Inferior parietal cortex (tissue), 1 donor: ENCODE results near the gene LHX2.
"Not testable (repeated sequence)": the region's sequence is repeated elsewhere in the genome, so short reads cannot be mapped to it uniquely, and the experiment has no call there.

ENCODE experiments used
- DNase-seq: peaks from one replicate; pipeline ENCODE4 v3.0.0-alpha.2; 2016; ENCODE audit errors: extremely low spot score

The LHX2 gene

GRCh38 chr9:124011460-124012301 lies at the start of gene LHX2:
Gene LHX2, plus strand, starts transcription at chr9:124011768. Its CDS starts 581 bp downstream, at chr9:124012349.
- DNase-seq = no peak

GRCh38 chr9:123964761-123965160 lies 46.8 kb upstream of the LHX2 start:
- DNase-seq = no peak

- DNase-seq = no peak
Observed at GRCh38 chr9:123965801-123966686, 45.5 kb upstream of the LHX2 start.

- no peak for DNase-seq
Observed at GRCh38 chr9:123967323-123967722, 44.2 kb upstream of the LHX2 start.

GRCh38 chr9:123972618-123973017 lies 39.0 kb upstream of the LHX2 start:
- DNase-seq = no peak

GRCh38 chr9:123973590-123974223 lies 37.9 kb upstream of the LHX2 start:
- DNase-seq = no peak

- DNase-seq = no peak
Observed at GRCh38 chr9:123974471-123974870, 37.1 kb upstream of the LHX2 start.

GRCh38 chr9:123975871-123976270 lies 35.7 kb upstream of the LHX2 start:
- no peak for DNase-seq

GRCh38 chr9:123976579-123976978 lies 35.0 kb upstream of the LHX2 start:
- not testable (repeated sequence) for DNase-seq

GRCh38 chr9:123978981-123979380 lies 32.6 kb upstream of the LHX2 start:
- no peak for DNase-seq

GRCh38 chr9:123982535-123982934 lies 29.0 kb upstream of the LHX2 start:
- DNase-seq = no peak

GRCh38 chr9:123983047-123983446 lies 28.5 kb upstream of the LHX2 start:
- DNase-seq = no peak

GRCh38 chr9:123984802-123985201 lies 26.8 kb upstream of the LHX2 start:
- DNase-seq = no peak

- no peak for DNase-seq
Observed at GRCh38 chr9:123985869-123986268, 25.7 kb upstream of the LHX2 start.

- DNase-seq = no peak
Observed at GRCh38 chr9:123990427-123990826, 21.1 kb upstream of the LHX2 start.

- DNase-seq = not testable (repeated sequence)
Observed at GRCh38 chr9:123992679-123993078, 18.9 kb upstream of the LHX2 start.

GRCh38 chr9:123996731-123997421 lies 14.7 kb upstream of the LHX2 start:
- no peak for DNase-seq

GRCh38 chr9:123997665-123998277 lies 13.8 kb upstream of the LHX2 start:
- DNase-seq = no peak

GRCh38 chr9:123998278-123998925 lies 13.2 kb upstream of the LHX2 start:
- DNase-seq = no peak

- DNase-seq = no peak
Observed at GRCh38 chr9:123998970-123999621, 12.5 kb upstream of the LHX2 start.
